Upper lobe of left lung (tissue), 4 donors: Measurements from ENCODE around the gene E2F4.

Source experiments
- CTCF ChIP-seq, 6 experiments: fragments of 450-650 bp in 4 of 6; fragments of 200-600 bp in 2 of 6; sonication (generic) in 2 of 6; IDR thresholded peaks; one replicate each; pipeline ENCODE4 v1.5.1; 2016 to 2019; ENCODE audit warnings: antibody characterized with exemption in 6 of 6
- POLR2A ChIP-seq, 4 donors: fragments of 450-650 bp; IDR thresholded peaks; one replicate each; pipeline ENCODE4 v1.5.1; 2016 to 2017; ENCODE audit warnings: antibody characterized with exemption in 4 of 4, mild to moderate bottlenecking in 2 of 4

- peak in 2 of 4 donors; percentile 81 to 92 for TF ChIP-seq POLR2A (IDR thresholded peaks at IDR 0.05)
- peak in 2 of 6 experiments; percentile 13 to 33 for TF ChIP-seq CTCF (IDR thresholded peaks at IDR 0.05)
These were observed 55.5 kb downstream of the E2F4 start, which contains the start of gene FHOD1 for GRCh38 chr16:67247192-67248072.
